CD4-positive, alpha-beta T cell (primary cell): ENCODE data around the gene DCLRE1B. TPM values are rescaled to one million over a fixed set of nuclear protein-coding genes. Genes with fewer than 3 reads are reported as not detected.

ENCODE experiments used
- ATAC-seq: fragments of 200-7000 bp; cut with Tn5 transposase; one replicate; pipeline ENCODE4 v1.10.0; 2022; ENCODE audit warnings: mild to moderate bottlenecking; ENCODE audit not compliant: poor library complexity
- CTCF ChIA-PET: fragments of 350-600 bp; sonication (Branson Sonifier 250); formaldehyde crosslinking; loops from one replicate; lab custom pipeline; 2021; ENCODE audit warnings: antibody characterized with exemption, inconsistent platforms; lab: Charles Lee
- POLR2A ChIA-PET: fragments of 350-600 bp; sonication (Branson Sonifier 250); formaldehyde crosslinking; loops from one replicate; lab custom pipeline; 2021; ENCODE audit warnings: antibody characterized with exemption, inconsistent platforms; lab: Charles Lee
- DNase-seq, 14 experiments: peaks; one replicate each; pipeline ENCODE4 v3.0.0-alpha.2; 2013 to 2020; ENCODE audit warnings: mixed read lengths in 2 of 14
- H3K27ac ChIP-seq, 2 donors: one replicate each; pipeline versions ENCODE4 v1.5.1 to v1.7.0; 2013; ENCODE audit warnings: low read length in 2 of 2, low read depth in 1 of 2, mild to moderate bottlenecking in 1 of 2
- H3K27me3 ChIP-seq, 2 experiments: 1 replicate in 1 of 2; 2 replicates in 1 of 2; pipeline versions ENCODE4 v1.6.1 to v1.7.0; 2013; ENCODE audit warnings: low read length in 2 of 2, control low read depth in 1 of 2, mild to moderate bottlenecking in 1 of 2, moderate library complexity in 1 of 2; ENCODE audit not compliant: insufficient read depth in 2 of 2, control insufficient read depth in 1 of 2
- H3K36me3 ChIP-seq: one replicate; pipeline ENCODE4 v1.6.1; 2013; ENCODE audit warnings: low read length, control low read depth; ENCODE audit not compliant: insufficient read depth
- H3K4me1 ChIP-seq: one replicate; pipeline ENCODE4 v1.6.1; 2013; ENCODE audit warnings: low read length, control low read depth; ENCODE audit not compliant: insufficient read depth
- H3K4me3 ChIP-seq: one replicate; pipeline ENCODE4 v1.5.1; 2013; ENCODE audit warnings: mild to moderate bottlenecking, low read length, moderate library complexity
- H3K9me3 ChIP-seq, 2 experiments: 1 replicate in 1 of 2; 2 replicates in 1 of 2; pipeline versions ENCODE4 v1.6.1 to v1.7.0; 2013; ENCODE audit warnings: low read length in 2 of 2, mild to moderate bottlenecking in 2 of 2, control low read depth in 1 of 2, moderate library complexity in 1 of 2; ENCODE audit not compliant: control insufficient read depth in 1 of 2, insufficient read depth in 1 of 2
- H3K27ac Mint-ChIP-seq: one replicate; pipeline ENCODE4 v1.8.0; 2020; ENCODE audit warnings: mixed read lengths
- H3K27me3 Mint-ChIP-seq: one replicate; pipeline ENCODE4 v1.8.0; 2021; ENCODE audit warnings: mixed read lengths
- H3K36me3 Mint-ChIP-seq: one replicate; pipeline ENCODE4 v1.8.0; 2021; ENCODE audit warnings: low read depth, mixed read lengths
- H3K4me1 Mint-ChIP-seq: one replicate; pipeline ENCODE4 v1.8.0; 2021; ENCODE audit warnings: low read depth, mixed read lengths
- H3K4me3 Mint-ChIP-seq: one replicate; pipeline ENCODE4 v1.8.0; 2020; ENCODE audit warnings: mild to moderate bottlenecking, mixed read lengths
- H3K9me3 Mint-ChIP-seq: one replicate; pipeline ENCODE4 v1.8.0; 2020; ENCODE audit warnings: mixed read lengths
- CTCF ChIP-seq: fragments of 200-600 bp; IDR thresholded peaks from one replicate; pipeline ENCODE4 v1.8.0; 2022; ENCODE audit warnings: antibody characterized with exemption, mild to moderate bottlenecking
- intact Hi-C, 2 experiments: fragments of 100-400 bp; cut with DNase I in 1 of 2; cut with micrococcal nuclease in 1 of 2; formaldehyde crosslinking; loops; one replicate each; pipeline versions ENCODE4 v1.15.1 to v1.9.0; 2023 to 2025; cut with DNase I, micrococcal nuclease
- total RNA-seq, 174 experiments: library from RNA in 2 of 174; stranded (reverse) in 2 of 174; gene quantifications; one replicate each; pipeline ENCODE4 v1.2.3 and lab custom pipeline; 2021 to 2026

Gene DCLRE1B
- total RNA-seq, 2 experiments from 2014 or later: 6.4 to 6.8 TPM

- Histone ChIP-seq H3K4me3 (no peak overlapping the region), H3K36me3 (peaks cover 46% of the 10 kb centered on the region), H3K4me1 (peaks cover 8% of the 10 kb centered on the region), H3K27ac (no peak overlapping the region), H3K27me3 (no peaks in the 10 kb centered on the region), H3K9me3 (no peaks in the 10 kb centered on the region)
- Mint-ChIP-seq H3K36me3 (peaks cover 64% of the 10 kb centered on the region), H3K4me1 (peaks cover 28% of the 10 kb centered on the region), H3K27me3 (no peaks in the 10 kb centered on the region), H3K9me3 (no peaks in the 10 kb centered on the region), H3K4me3 (no peak overlapping the region), H3K27ac (no peak overlapping the region)
- ATAC-seq: no peak
- TF ChIP-seq CTCF: no peak
- ChIA-PET POLR2A (interaction anchor here (1.3 kb wide), 1 partner anchor 73 kb away, joined by 3 read pairs; no protein-coding TSS in a partner anchor), CTCF (interaction anchor here (0.6 to 1.3 kb wide), 4 partner anchors 13 to 1172 kb away, joined by 3 to 5 read pairs (median 4); no protein-coding TSS in a partner anchor)
- DNase-seq: no peak
- intact Hi-C loops: no loop called here
Measured at GRCh38 chr1:113856401-113856790, 48.7 kb upstream of the DCLRE1B start.

GRCh38 chr1:113857776-113858175 lies 47.4 kb upstream of the DCLRE1B start:
- Histone ChIP-seq H3K27ac (no peak overlapping the region), H3K36me3 (peaks cover 46% of the 10 kb centered on the region), H3K27me3 (no peaks in the 10 kb centered on the region), H3K4me3 (no peak overlapping the region), H3K4me1 (peaks cover 10% of the 10 kb centered on the region), H3K9me3 (no peaks in the 10 kb centered on the region)
- no peak for DNase-seq
- POLR2A ChIA-PET: interaction anchor here (0.8 kb wide), 1 partner anchor 15 kb away, joined by 3 read pairs; no protein-coding TSS in a partner anchor
- no peak for ATAC-seq
- CTCF ChIA-PET: no interaction called here
- no peak overlapping the region for H3K4me3 Mint-ChIP-seq
- peaks cover 39% of the 10 kb centered on the region for H3K4me1 Mint-ChIP-seq
- intact Hi-C loops: no loop called here
- H3K36me3 Mint-ChIP-seq: peaks cover 57% of the 10 kb centered on the region
- no peak overlapping the region for H3K27ac Mint-ChIP-seq
- H3K9me3 Mint-ChIP-seq: no peaks in the 10 kb centered on the region
- H3K27me3 Mint-ChIP-seq: no peaks in the 10 kb centered on the region
- TF ChIP-seq CTCF: no peak

GRCh38 chr1:113858418-113858817 lies 46.7 kb upstream of the DCLRE1B start:
- H3K4me3 Mint-ChIP-seq: no peak overlapping the region
- H3K9me3 ChIP-seq: no peaks in the 10 kb centered on the region
- H3K27ac Mint-ChIP-seq: no peak overlapping the region
- no peak overlapping the region for H3K27ac ChIP-seq
- ChIA-PET CTCF (no interaction called here), POLR2A (no interaction called here)
- no peaks in the 10 kb centered on the region for H3K27me3 ChIP-seq
- intact Hi-C loops: no loop called here
- H3K9me3 Mint-ChIP-seq: no peaks in the 10 kb centered on the region
- H3K4me1 Mint-ChIP-seq: peaks cover 42% of the 10 kb centered on the region
- H3K36me3 ChIP-seq: peaks cover 50% of the 10 kb centered on the region
- no peak for DNase-seq
- no peak for TF ChIP-seq CTCF
- no peak for ATAC-seq
- no peak overlapping the region for H3K4me3 ChIP-seq
- H3K36me3 Mint-ChIP-seq: peaks cover 61% of the 10 kb centered on the region
- H3K27me3 Mint-ChIP-seq: no peaks in the 10 kb centered on the region
- H3K4me1 ChIP-seq: peaks cover 10% of the 10 kb centered on the region
